Middle frontal gyrus (tissue), 1 donor: Measurements from ENCODE around the gene PUM1.

Experiments used
- DNase-seq: peaks from one replicate; pipeline ENCODE4 v3.0.0-alpha.2; 2015; ENCODE audit warnings: low spot score; ENCODE audit errors: extremely low spot score

PUM1 gene

DNA sequence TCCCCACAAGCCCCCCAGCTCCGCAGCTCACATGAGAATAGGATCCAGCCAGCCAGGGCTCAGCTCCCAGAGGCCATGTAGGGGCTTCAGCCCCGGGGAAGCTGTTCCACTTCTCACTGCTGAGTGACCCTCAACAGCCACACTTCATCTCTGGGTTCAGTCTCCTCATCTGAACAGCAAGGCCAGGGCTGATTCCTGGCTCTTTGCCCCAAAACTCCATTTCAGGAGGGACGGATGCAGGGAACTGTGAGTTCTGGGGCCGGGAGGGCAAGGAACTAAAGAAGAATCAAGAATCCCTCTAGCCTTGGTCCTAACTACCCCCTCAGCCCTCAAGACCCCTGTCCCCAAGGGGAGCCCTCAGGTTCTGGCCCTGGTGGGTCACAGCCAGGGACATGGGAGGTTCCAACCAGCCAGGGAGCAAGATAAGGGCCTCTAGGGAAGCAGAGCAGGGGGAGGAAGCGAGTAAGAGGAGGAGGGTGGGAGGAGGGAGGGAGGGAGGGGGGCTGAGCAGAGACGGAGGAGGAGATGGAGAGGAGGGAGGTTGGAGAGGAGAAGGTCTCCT lies 170.1 kb downstream of the PUM1 start:
- no peak for DNase-seq

DNA sequence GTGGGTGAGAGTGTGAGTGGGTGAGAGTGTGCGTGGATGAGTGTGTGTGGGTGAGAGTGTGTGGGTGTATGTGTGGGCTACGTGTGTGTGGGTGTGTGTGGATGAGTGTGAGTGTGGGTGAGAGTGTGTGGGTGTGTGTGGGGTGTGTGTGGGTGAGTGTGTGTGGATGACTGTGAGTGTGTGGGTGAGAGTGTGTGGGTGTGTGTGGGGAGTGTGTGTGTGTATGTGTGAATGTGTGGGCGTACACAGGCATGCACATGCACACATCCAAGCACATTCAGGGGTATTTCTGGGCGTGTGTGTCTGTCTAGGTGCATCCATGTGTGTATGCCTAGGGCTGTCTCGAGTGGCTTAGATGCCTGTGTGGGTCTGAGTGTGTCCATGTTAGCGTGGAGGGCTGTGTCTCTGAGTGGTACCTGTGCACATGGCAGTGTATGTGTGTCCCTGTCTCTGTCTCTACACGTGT lies 171.0 kb downstream of the PUM1 start:
- no peak for DNase-seq

DNA sequence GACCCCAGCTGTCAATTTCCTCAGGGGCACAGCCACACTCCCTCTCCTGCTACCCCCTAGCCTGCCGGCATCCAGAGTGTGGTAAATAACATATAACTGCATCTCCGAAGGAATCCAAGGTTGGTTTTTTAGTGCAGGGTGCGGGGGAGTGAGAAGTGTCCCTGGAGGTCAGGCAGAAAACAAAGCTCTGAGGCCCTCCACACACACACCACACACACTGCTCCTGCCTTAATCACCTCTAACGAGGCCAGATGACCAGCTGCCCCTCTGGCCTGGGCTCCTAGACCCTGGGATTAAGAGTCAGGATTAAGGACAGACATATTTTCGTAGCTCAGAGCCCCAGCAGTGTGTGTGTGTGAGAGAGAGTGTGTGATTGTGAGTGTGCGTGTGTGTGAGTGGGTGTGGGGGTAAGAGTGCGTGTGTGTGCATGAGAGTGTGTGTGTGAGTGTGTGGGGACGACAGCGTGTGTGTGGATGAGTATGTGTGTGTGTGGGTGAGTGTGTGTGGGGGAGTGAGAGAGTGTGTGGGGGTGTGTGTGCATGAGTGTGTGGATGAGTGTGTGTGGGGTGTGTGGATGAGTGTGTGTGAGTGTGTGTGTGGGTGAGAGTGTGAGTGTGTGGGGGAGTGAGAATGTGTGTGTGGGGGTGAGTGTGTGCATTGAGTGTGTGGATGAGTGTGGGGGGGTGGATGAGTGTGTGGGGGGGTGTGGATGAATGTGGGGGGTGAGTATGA lies 171.6 kb downstream of the PUM1 start:
- DNase-seq, result no peak

DNA sequence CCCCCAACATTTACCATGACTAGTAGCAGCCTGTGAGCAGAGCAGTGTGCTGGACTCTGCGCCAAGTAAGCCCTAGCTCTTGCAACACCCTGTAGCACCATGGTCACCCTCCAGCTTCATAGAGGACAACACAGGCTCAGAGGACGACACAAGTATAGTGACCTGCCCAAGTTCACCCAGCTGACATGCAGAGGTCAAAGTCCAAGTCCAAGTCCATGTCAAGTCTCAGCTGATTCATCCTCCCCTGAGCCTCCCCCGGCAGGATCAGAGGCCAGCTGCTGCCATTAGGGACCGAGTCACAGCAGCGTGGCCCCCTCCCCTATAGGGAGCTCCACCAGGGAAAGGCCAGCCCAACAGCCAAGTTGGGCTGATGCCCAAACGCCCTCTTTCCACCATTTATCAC lies 172.8 kb downstream of the PUM1 start:
- no peak for DNase-seq

- no peak for DNase-seq
These were observed 174.3 kb downstream of the PUM1 start for GRCh38 chr1:30891227-30891552.

GRCh38 chr1:30890502-30891226 lies 174.9 kb downstream of the PUM1 start:
- no peak for DNase-seq

GRCh38 chr1:30889511-30889910 lies 176.0 kb downstream of the PUM1 start:
- DNase-seq, result no peak

DNA sequence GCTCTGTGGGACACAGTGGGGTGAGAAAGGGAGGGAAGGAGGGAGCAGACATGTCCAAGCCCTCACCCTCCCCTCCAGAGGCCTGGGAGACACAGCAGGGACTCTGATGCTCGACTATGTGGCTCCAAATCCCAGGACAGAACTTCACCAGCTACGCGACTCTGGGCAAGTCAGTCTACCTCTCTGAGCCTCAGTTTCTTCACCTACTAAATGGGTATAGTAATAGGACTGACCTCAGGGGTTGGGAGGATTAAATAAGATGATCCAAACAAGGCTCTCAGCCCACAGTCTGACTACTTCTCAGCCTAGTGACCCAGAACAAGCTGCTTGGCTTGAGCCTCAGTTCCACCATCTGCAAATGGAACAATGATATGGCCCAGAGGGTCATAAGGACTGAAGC lies 176.5 kb downstream of the PUM1 start:
- DNase-seq, result no peak

DNA sequence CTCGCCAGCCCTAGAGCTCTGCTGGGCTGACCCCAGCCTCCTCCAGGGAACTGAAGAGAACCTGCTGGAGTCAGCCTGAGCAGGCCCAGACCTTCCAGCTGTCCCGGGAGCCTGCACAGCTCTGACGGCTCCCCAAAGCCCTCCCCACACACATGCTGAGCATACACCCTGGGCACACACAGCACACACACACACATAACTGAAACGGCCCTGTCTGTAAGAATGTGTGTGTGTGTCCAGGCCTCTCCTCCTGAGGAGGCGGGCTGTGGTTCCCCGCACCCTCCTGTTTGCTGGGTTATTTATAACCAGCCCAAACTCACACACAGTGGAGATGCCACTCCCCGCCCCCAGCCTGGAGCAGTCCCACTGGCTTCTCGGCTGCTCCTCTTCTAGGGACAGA lies 177.1 kb downstream of the PUM1 start:
- peak; percentile 62 for DNase-seq

DNA sequence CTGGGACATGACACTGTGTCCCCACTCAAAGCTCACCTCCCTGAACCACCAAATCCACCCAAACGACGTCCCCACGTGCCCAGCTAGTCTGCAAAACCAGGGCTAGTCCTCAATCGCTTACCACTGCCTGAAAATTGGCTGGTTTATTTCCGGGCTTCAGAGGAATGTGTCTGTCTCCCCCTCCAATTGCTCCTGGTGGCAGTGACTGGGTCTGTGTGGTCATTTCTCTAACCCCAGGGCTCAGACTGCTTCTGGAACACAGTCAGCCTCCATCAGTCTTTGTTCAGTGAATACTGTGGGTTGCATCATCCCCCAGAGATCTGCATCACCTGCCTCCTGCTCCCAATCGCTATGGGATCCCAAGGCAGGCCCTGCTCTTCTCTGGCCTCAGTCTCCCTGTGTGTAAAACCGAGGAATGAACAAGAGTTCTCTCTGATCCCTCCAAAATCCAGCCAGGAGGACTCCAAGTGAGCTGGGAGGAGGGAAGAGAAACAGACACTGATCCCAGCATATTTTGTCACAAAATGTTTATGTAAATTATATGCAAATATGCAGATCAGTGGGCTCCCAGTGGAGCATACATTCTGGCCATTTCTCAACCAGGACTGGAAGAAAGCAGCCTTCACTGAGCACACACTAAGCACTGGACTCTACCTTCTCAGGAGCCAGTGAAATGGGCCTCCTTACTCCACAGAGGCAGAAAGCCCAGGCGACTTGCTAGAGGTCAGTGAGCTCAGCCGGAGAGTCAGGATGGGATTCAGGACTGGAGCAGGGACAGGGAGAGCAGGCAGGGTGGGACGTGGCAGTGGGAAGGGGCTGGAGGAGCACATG lies 177.8 kb downstream of the PUM1 start:
- DNase-seq, result no peak

GRCh38 chr1:30886710-30887428 lies 178.6 kb downstream of the PUM1 start:
- DNase-seq, result no peak

GRCh38 chr1:30885570-30886522 lies 179.7 kb downstream of the PUM1 start:
- DNase-seq, result no peak

DNA sequence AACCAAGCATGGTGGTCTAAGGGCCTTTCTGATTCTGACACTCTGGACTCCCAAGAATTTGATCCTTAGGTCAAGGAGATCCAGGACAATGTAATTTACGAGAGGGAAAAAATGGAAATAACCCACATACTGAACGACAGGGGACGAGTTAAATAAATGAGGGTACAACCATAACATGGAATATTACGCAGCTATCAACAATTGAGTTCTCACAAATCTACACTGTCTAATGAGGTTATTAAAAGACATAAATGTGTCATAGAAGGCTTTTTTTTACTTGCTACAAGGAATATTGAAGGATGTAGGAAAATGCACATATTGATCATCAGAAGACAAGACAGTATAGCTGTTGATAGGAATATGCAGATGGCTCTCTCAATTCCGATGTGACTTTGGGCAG lies 180.8 kb downstream of the PUM1 start:
- DNase-seq, result no peak

DNA sequence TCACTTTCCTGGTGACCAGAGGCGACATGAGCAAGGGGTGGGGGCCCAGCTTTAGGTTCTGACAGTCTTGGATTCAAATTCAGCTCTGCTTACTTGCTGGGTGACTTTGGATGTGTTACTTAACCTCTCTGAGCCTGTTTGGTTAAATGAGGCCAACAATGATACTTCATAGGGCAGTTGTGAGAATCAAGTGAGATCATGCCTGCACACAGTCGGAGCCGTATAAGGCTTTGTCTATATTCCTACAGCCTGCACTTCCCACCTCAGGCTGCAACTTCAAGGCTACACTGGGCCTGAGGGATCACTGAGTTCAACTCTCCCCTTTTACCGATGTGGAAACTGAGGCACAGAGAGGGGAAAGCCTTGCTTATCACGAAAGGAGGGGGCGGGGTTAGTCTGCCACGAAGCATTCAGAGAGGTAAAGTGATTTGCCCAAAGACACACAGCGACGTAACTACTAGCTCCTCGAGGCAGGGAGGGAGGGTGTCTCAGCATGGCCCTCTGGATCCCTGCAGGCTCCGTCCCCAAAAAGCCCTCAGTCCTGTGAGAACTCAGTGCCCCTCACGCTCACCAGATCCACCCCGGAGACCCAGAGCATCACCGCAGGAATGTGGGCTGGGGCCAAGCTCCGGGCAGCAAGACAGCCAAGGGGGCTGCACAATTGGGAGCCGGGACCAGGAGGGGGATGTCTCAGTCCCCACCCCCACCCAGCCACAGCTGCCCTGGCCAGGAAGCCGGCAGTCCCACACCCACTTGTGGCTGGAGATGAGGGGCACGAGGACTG lies 181.9 kb downstream of the PUM1 start:
- no peak for DNase-seq

DNA sequence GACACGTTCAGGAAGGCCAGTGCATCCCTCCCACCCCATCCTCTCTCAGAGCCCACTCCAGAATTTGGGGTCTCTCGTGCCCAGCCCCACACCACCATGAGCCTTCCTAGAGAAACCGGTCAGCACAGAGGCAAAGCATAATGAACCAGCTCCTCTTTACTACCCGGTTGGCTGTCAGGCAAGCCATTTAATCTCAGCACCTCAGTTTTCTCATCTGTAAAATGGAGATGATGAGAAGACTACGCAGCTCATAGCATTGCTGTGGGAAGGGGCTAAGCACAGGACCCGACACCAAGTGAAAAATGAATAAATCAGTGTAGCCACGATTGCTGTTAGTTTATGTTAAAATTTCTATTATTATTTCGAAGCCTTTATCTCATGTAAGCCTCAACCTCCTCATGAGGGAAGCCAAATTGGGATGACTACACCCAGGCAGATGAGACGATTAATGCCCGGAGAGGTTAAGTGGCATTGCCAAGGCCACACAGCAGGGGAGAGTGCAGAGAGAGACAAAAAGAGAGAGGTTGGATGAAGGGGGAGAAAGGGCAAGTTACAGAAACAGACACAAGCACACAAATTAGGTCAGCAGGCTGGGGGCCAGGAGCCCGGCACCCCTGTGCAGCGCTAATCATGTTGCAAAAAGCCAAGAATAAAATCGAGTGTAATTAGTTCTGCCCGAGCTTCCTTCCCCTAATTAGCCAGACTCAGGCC lies 182.7 kb downstream of the PUM1 start:
- DNase-seq, result no peak
